ENCODE results near the gene SMPDL3A.

DNA sequence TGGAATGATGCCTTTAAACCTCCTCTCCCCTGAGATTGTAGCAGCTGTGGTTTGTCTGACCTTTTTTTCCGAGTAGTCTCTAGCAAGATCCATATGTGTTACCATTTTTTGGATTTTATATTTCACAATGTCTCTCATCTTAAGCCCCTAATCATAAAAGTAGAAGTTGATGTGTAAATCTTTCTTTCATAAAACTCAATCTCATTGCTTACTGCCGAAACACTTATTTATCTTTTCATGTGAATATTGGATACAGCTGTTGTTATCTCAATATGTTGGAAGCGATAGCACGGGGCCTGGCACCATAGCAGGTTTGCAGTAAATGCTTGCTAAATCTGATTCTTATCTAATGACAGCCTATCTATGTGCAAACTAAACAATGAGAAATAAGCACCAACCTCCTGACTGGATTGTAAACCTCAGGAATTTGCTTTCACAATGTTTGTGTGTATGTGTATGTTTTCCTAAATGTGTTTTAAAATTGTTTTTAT, 14.2 kb downstream of the SMPDL3A start:
- TF ChIP-seq POLR2AphosphoS5 (IDR thresholded peaks at IDR 0.05; ENCODE audit: low read depth, low read length): no peak
- TF ChIP-seq PITX1 (CRISPR knock-in tag; IDR thresholded peaks at IDR 0.05): no peak
- TF ChIP-seq FOSL1 (CRISPR knock-in tag; IDR thresholded peaks at IDR 0.05; ENCODE audit: borderline replicate concordance): no peak
- TF ChIP-seq SETDB1 (CRISPR knock-in tag; IDR thresholded peaks at IDR 0.05; ENCODE audit: borderline replicate concordance): no peak
- TF ChIP-seq ZNF101 (CRISPR knock-in tag; IDR thresholded peaks at IDR 0.05; ENCODE audit: borderline replicate concordance, low read depth): no peak
- TF ChIP-seq, protein P1, sequence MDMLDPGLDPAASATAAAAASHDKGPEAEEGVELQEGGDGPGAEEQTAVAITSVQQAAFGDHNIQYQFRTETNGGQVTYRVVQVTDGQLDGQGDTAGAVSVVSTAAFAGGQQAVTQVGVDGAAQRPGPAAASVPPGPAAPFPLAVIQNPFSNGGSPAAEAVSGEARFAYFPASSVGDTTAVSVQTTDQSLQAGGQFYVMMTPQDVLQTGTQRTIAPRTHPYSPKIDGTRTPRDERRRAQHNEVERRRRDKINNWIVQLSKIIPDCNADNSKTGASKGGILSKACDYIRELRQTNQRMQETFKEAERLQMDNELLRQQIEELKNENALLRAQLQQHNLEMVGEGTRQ (IDR thresholded peaks at IDR 0.05; ENCODE audit: low read depth, low read length): no peak
- TF ChIP-seq, protein P1 (CRISPR knock-in tag; IDR thresholded peaks at IDR 0.05; ENCODE audit: borderline replicate concordance): no peak
- TF ChIP-seq POLR2A (IDR thresholded peaks at IDR 0.05; ENCODE audit: insufficient read depth in 1 of 2, low read depth in 2 of 2, low read length in 2 of 2): no peak
- no peak for TF ChIP-seq MEIS2 (CRISPR knock-in tag; IDR thresholded peaks at IDR 0.05)
- TF ChIP-seq, protein P2, sequence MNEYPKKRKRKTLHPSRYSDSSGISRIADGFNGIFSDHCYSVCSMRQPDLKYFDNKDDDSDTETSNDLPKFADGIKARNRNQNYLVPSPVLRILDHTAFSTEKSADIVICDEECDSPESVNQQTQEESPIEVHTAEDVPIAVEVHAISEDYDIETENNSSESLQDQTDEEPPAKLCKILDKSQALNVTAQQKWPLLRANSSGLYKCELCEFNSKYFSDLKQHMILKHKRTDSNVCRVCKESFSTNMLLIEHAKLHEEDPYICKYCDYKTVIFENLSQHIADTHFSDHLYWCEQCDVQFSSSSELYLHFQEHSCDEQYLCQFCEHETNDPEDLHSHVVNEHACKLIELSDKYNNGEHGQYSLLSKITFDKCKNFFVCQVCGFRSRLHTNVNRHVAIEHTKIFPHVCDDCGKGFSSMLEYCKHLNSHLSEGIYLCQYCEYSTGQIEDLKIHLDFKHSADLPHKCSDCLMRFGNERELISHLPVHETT (CRISPR knock-in tag; conservative IDR thresholded peaks at IDR 0.05): no peak
- TF ChIP-seq ZNF207 (IDR thresholded peaks at IDR 0.05; ENCODE audit: borderline replicate concordance): no peak
- TF ChIP-seq, protein P3, sequence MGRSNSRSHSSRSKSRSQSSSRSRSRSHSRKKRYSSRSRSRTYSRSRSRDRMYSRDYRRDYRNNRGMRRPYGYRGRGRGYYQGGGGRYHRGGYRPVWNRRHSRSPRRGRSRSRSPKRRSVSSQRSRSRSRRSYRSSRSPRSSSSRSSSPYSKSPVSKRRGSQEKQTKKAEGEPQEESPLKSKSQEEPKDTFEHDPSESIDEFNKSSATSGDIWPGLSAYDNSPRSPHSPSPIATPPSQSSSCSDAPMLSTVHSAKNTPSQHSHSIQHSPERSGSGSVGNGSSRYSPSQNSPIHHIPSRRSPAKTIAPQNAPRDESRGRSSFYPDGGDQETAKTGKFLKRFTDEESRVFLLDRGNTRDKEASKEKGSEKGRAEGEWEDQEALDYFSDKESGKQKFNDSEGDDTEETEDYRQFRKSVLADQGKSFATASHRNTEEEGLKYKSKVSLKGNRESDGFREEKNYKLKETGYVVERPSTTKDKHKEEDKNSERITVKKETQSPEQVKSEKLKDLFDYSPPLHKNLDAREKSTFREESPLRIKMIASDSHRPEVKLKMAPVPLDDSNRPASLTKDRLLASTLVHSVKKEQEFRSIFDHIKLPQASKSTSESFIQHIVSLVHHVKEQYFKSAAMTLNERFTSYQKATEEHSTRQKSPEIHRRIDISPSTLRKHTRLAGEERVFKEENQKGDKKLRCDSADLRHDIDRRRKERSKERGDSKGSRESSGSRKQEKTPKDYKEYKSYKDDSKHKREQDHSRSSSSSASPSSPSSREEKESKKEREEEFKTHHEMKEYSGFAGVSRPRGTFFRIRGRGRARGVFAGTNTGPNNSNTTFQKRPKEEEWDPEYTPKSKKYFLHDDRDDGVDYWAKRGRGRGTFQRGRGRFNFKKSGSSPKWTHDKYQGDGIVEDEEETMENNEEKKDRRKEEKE (IDR thresholded peaks at IDR 0.05): no peak
